DMS53 (cell line): ENCODE data around the gene TTC28.

Experiments
- DNase-seq: peaks from one replicate; lab custom pipeline; 2025; lab: John Stamatoyannopoulos, UW

TTC28 gene

GRCh38 chr22:27966168-27967064, 713.2 kb downstream of the TTC28 start:
- DNase-seq: no peak

GRCh38 chr22:27962268-27963044, 717.2 kb downstream of the TTC28 start:
- DNase-seq: peak; percentile 0

GRCh38 chr22:27961680-27962079, 718.0 kb downstream of the TTC28 start:
- DNase-seq: no peak

GRCh38 chr22:27961182-27961581, 718.5 kb downstream of the TTC28 start:
- DNase-seq: no peak

- DNase-seq: no peak
These were observed 720.1 kb downstream of the TTC28 start for GRCh38 chr22:27959335-27960090.

GRCh38 chr22:27952779-27953178, 726.9 kb downstream of the TTC28 start:
- no peak for DNase-seq

GRCh38 chr22:27952091-27952490, 727.5 kb downstream of the TTC28 start:
- DNase-seq: no peak

GRCh38 chr22:27949421-27949820, 730.2 kb downstream of the TTC28 start:
- DNase-seq: no peak

GRCh38 chr22:27948569-27948968, 731.1 kb downstream of the TTC28 start:
- DNase-seq: no peak

GRCh38 chr22:27947448-27947847, 732.2 kb downstream of the TTC28 start:
- no peak for DNase-seq

GRCh38 chr22:27941143-27941542, 738.5 kb downstream of the TTC28 start:
- no peak for DNase-seq

- peak; percentile 0 for DNase-seq
These were observed 742.2 kb downstream of the TTC28 start for GRCh38 chr22:27937453-27937852.

- DNase-seq: no peak
These were observed 743.7 kb downstream of the TTC28 start for GRCh38 chr22:27935897-27936296.

- DNase-seq: no peak
These were observed 745.6 kb downstream of the TTC28 start for GRCh38 chr22:27934069-27934468.

- DNase-seq: no peak
These were observed 746.3 kb downstream of the TTC28 start for GRCh38 chr22:27933186-27933983.

- no peak for DNase-seq
These were observed 749.1 kb downstream of the TTC28 start for GRCh38 chr22:27930331-27931060.
